Caco-2 (cell line): ENCODE results near the gene LEMD1. TPM values are rescaled to one million over a fixed set of nuclear protein-coding genes. Genes with fewer than 3 reads are reported as not detected.
A peak's percentile ranks its signal among the peaks of the same experiment; 100 is the strongest.

Experiments
- Bru-seq: library from RNA; stranded (reverse); fragments of 400-500 nt; gene quantifications from one replicate; lab custom pipeline; 2021; lab: Mats Ljungman, UMichigan
- BruChase-seq, 2 experiments: library from RNA; stranded (reverse); fragments of 400-500 nt; gene quantifications; one replicate each; lab custom pipeline; 2021; lab: Mats Ljungman, UMichigan
- BruUV-seq: library from RNA; stranded (reverse); fragments of 400-500 nt; replicated peaks from 2 replicates; lab custom pipeline; 2021; lab: Mats Ljungman, UMichigan
- CTCF ChIA-PET: fragments of 300-600 bp; sonication (Branson Sonifier 250); formaldehyde crosslinking; loops from one replicate; lab custom pipeline; 2022; ENCODE audit warnings: antibody characterized with exemption; lab: Charles Lee
- POLR2A ChIA-PET: fragments of 300-600 bp; sonication (Branson Sonifier 250); formaldehyde crosslinking; loops from one replicate; lab custom pipeline; 2022; ENCODE audit warnings: antibody characterized with exemption; lab: Charles Lee
- DNase-seq, 2 experiments: peaks; one replicate each; pipeline versions ENCODE4 v3.0.0 to v3.0.0-alpha.2; 2020 to 2022
- H3K27me3 ChIP-seq: replicated peaks from 2 replicates; pipeline ENCODE4 v1.6.0; 2011; ENCODE audit warnings: low read length; ENCODE audit not compliant: control insufficient read depth, insufficient read depth
- H3K36me3 ChIP-seq: 2 replicates; pipeline ENCODE4 v1.5.1; 2011; ENCODE audit warnings: low read length; ENCODE audit not compliant: control insufficient read depth, insufficient read depth
- H3K4me1 ChIP-seq: fragments of 250-450 bp; sonication (Bioruptor Pico); 2 replicates; pipeline ENCODE4 v1.5.1; 2020; ENCODE audit warnings: mild to moderate bottlenecking
- H3K4me3 ChIP-seq: 2 replicates; pipeline ENCODE4 v1.5.1; 2011; ENCODE audit warnings: low read depth, mild to moderate bottlenecking, control low read depth, low read length
- H3K9me3 ChIP-seq: fragments of 250-450 bp; sonication (Bioruptor Pico); 2 replicates; pipeline ENCODE4 v1.5.1; 2020; ENCODE audit warnings: mild to moderate bottlenecking, moderate library complexity
- H3K27ac Mint-ChIP-seq: one replicate; pipeline ENCODE4 v1.8.0; 2022; ENCODE audit warnings: mixed read lengths; ENCODE audit not compliant: unreplicated experiment
- H3K27me3 Mint-ChIP-seq: one replicate; pipeline ENCODE4 v1.8.0; 2022; ENCODE audit warnings: mixed read lengths; ENCODE audit not compliant: insufficient read depth, unreplicated experiment
- H3K36me3 Mint-ChIP-seq: one replicate; pipeline ENCODE4 v1.8.0; 2022; ENCODE audit warnings: mild to moderate bottlenecking, mixed read lengths; ENCODE audit not compliant: insufficient read depth, unreplicated experiment
- H3K4me1 Mint-ChIP-seq: one replicate; pipeline ENCODE4 v1.8.0; 2022; ENCODE audit warnings: low read depth, mixed read lengths; ENCODE audit not compliant: unreplicated experiment
- H3K4me3 Mint-ChIP-seq: one replicate; pipeline ENCODE4 v1.8.0; 2022; ENCODE audit warnings: mild to moderate bottlenecking, moderate library complexity, mixed read lengths; ENCODE audit not compliant: unreplicated experiment
- H3K9me3 Mint-ChIP-seq: one replicate; pipeline ENCODE4 v1.8.0; 2022; ENCODE audit warnings: mixed read lengths; ENCODE audit not compliant: unreplicated experiment
- CTCF ChIP-seq, 2 experiments: fragments of 200-600 bp in 1 of 2; IDR thresholded peaks; 1 replicate in 1 of 2; 2 replicates in 1 of 2; pipeline versions ENCODE4 v1.5.1 to v1.8.0; 2011 to 2022; ENCODE audit warnings: antibody characterized with exemption in 1 of 2, control low read depth in 1 of 2, inconsistent platforms in 1 of 2, low read depth in 1 of 2, low read length in 1 of 2, mild to moderate bottlenecking in 1 of 2, moderate library complexity in 1 of 2; ENCODE audit not compliant: insufficient read depth in 1 of 2, severe bottlenecking in 1 of 2, unreplicated experiment in 1 of 2
- intact Hi-C: fragments of 100-400 bp; cut with micrococcal nuclease; formaldehyde crosslinking; loops from one replicate; pipeline ENCODE4 v1.10.0; 2022; ENCODE audit not compliant: unreplicated experiment
- long read RNA-seq: library from polyadenylated mRNA; stranded (forward); transcript quantifications from one replicate; pipeline ENCODE4 v2.0.0, GENCODE V29; 2022
- total RNA-seq: library from RNA; stranded (reverse); gene quantifications from 2 replicates; pipeline ENCODE4 v1.2.3, GENCODE V29; 2022

The LEMD1 gene, protein sequence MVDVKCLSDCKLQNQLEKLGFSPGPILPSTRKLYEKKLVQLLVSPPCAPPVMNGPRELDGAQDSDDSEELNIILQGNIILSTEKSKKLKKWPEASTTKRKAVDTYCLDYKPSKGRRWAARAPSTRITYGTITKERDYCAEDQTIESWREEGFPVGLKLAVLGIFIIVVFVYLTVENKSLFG
- total RNA-seq = not detected in 2 replicates
- Bru-seq, nascent RNA = percentile 26 among the genes with signal in this experiment
- percentile 22 among the genes with signal in this experiment for BruChase-seq, experiment 1, labeled RNA remaining after a 2-hour chase
- percentile 15 among the genes with signal in this experiment for BruChase-seq, experiment 2, labeled RNA remaining after a 6-hour chase
- long read RNA-seq, partial matches to known transcripts = 0 of 2 reads
- long read RNA-seq, other reads (novel, unspliced or antisense) = 2 of 2 reads

- H3K27me3 Mint-ChIP-seq = peaks cover 25% of the 10 kb centered on the region
- H3K4me3 Mint-ChIP-seq = no peak within 1 kb of the TSS
- no peaks in the 10 kb centered on the region for H3K4me1 ChIP-seq
- ChIA-PET POLR2A (no interaction called here), CTCF (interaction anchor here (0.5 to 0.9 kb wide), 3 partner anchors 63 to 216 kb away, joined by 3 to 7 read pairs (median 4); no protein-coding TSS in a partner anchor)
- intact Hi-C loops = no loop called here
- no peak within 1 kb of the TSS for H3K27ac Mint-ChIP-seq
- H3K36me3 Mint-ChIP-seq = no peaks in the 10 kb centered on the region
- H3K4me1 Mint-ChIP-seq = no peaks in the 10 kb centered on the region
- DNase-seq = no peak
- H3K4me3 ChIP-seq = no peak within 1 kb of the TSS
- no peaks in the 10 kb centered on the region for H3K36me3 ChIP-seq
- TF ChIP-seq CTCF (IDR thresholded peaks at IDR 0.05; ENCODE audit: insufficient read depth in 1 of 2, low read depth in 1 of 2, low read length in 1 of 2, severe bottlenecking in 1 of 2, unreplicated experiment in 1 of 2) = no peak
- no peaks in the 10 kb centered on the region for H3K9me3 ChIP-seq
- H3K9me3 Mint-ChIP-seq = no peaks in the 10 kb centered on the region
- no TSS peak for BruUV-seq
- no peaks in the 10 kb centered on the region; the same call in none of the 2 replicates for H3K27me3 ChIP-seq
Measured at GRCh38 chr1:205421798-205422197, at the start of gene LEMD1. Gene LEMD1 (minus strand): TSS chr1:205422056. CDS start chr1:205420536, 1,520 bp downstream.

DNA sequence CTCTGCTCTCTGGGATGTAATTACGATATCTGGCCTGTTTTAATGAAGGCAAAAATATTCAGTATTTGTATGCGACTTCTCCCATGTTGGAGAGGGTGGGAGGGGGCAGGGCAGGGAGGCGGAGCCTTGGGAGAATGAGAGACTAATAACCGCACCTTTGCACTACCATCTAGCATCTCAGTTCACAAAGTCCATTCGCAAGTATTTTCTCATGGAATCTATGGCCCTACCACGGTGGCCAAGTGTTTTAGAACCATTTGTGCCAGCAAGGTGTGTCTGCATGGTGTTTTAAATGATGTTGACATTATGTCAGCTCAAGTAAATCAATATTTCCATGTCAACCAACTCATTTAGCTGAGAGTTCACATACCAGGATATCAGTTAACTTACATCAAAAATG is 48.3 kb upstream of the LEMD1 start:
- no peaks in the 10 kb centered on the region for H3K4me1 Mint-ChIP-seq
- no peak for TF ChIP-seq CTCF (IDR thresholded peaks at IDR 0.05; ENCODE audit: insufficient read depth in 1 of 2, low read depth in 1 of 2, low read length in 1 of 2, severe bottlenecking in 1 of 2, unreplicated experiment in 1 of 2)
- peaks cover 37% of the 10 kb centered on the region for H3K27me3 Mint-ChIP-seq
- no peak for DNase-seq
- no TSS peak for BruUV-seq
- H3K27ac Mint-ChIP-seq = no peak overlapping the region
- Histone ChIP-seq H3K4me3 (no peak overlapping the region), H3K36me3 (no peaks in the 10 kb centered on the region), H3K4me1 (no peaks in the 10 kb centered on the region), H3K9me3 (peaks cover 8% of the 10 kb centered on the region), H3K27me3 (0 out of 2 replicates have a peak, but pooled peaks cover 1% of the 10 kb centered on the region)
- POLR2A ChIA-PET = no interaction called here
- H3K9me3 Mint-ChIP-seq = no peaks in the 10 kb centered on the region
- intact Hi-C loops = no loop called here
- no peak overlapping the region for H3K4me3 Mint-ChIP-seq
- H3K36me3 Mint-ChIP-seq = no peaks in the 10 kb centered on the region
- CTCF ChIA-PET = interaction anchor here (0.7 kb wide), 1 partner anchor 15 kb away, joined by 4 read pairs; no protein-coding TSS in a partner anchor

- Mint-ChIP-seq H3K4me3 (no peak overlapping the region), H3K9me3 (no peaks in the 10 kb centered on the region), H3K27me3 (peaks cover 29% of the 10 kb centered on the region), H3K27ac (no peak overlapping the region), H3K36me3 (no peaks in the 10 kb centered on the region), H3K4me1 (no peaks in the 10 kb centered on the region)
- H3K27me3 ChIP-seq = 0 out of 2 replicates have a peak, but pooled peaks cover 1% of the 10 kb centered on the region
- no peaks in the 10 kb centered on the region for H3K36me3 ChIP-seq
- H3K4me3 ChIP-seq = no peak overlapping the region
- BruUV-seq = no TSS peak
- DNase-seq = no peak
- H3K9me3 ChIP-seq = no peaks in the 10 kb centered on the region
- intact Hi-C loops = no loop called here
- ChIA-PET POLR2A (no interaction called here), CTCF (interaction anchor here (1.5 kb wide), 1 partner anchor 19 kb away, joined by 9 read pairs; no protein-coding TSS in a partner anchor)
- no peaks in the 10 kb centered on the region for H3K4me1 ChIP-seq
- no peak for TF ChIP-seq CTCF (IDR thresholded peaks at IDR 0.05; ENCODE audit: insufficient read depth in 1 of 2, low read depth in 1 of 2, low read length in 1 of 2, severe bottlenecking in 1 of 2, unreplicated experiment in 1 of 2)
Measured at GRCh38 chr1:205466595-205467220, 44.9 kb upstream of the LEMD1 start.
